HG02623 (cell line): ENCODE measurements around the gene DPP10.

Experiments
- ATAC-seq: cut with Tn5 transposase; IDR thresholded peaks from one replicate; pipeline ENCODE4 v1.9.1; 2021; ENCODE audit warnings: moderate library complexity; ENCODE audit not compliant: unreplicated experiment

The DPP10 gene

DNA sequence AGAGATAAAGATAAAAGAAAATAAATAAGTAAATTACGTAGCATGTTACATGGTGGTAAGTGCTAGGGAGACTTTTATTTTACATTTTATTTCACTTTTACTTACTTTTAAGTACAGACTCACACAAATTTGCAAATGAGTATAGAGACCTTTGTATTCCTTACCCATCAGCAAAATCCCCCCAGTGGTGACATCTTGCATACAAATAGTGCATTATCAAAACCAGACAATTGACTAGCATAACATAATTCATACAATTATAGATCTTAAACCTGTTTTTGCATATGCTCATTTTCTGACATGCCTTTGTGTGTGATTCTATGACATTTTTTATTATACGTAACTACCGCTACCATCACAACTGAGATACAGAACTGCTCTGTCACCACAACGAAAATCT is 1099.4 kb downstream of the DPP10 start:
- no peak for ATAC-seq

DNA sequence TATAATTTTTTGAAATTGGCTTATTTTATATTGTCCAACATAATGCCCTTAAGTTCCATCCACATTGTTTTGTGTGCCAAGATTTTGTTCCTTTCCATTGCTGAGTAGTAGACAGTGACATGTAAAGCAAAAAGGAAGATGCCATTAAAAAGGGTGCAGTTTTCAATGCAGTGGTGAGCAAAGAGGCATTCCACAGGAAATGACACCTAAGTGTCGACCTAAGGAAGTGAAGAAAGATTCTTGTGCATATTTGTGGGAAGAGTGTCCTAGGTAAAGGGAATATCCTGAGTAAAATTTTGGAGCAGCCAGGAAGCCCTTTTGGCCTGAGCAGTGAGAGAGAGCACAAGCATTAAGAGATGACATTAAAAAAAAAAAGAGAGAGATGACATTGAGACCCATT is 1099.9 kb downstream of the DPP10 start:
- no peak for ATAC-seq

DNA sequence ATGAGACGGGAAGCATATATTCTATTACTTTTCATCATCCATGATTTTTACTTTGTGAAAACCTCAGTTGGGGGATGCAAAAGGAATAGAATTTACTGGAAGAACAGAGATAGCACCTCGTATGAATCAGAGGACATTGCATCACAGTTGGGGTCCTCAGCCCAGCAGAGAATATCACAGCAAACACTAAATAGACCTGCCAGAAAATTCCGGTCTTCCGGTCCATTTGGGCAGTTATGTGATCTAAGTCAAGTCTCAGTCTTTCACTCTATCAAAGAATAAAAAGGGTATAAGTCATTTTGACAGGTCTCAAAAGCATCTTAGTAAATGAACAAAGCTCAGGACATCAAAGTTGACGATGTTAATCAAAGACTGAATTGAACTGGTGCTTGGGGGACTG is 1100.6 kb downstream of the DPP10 start:
- no peak for ATAC-seq

DNA sequence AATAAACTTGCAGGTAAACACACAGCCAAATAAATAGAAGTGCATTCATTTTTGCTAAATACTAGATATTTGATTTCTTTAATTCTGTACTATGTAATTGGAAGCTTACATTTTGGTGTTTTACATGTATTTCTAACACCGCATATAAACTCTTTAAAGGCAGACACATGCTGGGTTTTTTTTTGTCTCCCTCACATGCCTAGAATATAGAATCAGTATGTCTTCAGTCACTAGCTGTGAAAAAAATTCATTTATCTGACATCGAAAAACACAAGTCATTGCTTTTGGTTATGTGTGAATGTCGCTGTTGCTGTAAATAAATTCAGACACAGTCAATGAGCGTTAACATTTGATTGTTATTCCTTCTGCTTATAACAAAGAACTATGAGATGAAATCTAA is 1101.0 kb downstream of the DPP10 start:
- ATAC-seq, result no peak

DNA sequence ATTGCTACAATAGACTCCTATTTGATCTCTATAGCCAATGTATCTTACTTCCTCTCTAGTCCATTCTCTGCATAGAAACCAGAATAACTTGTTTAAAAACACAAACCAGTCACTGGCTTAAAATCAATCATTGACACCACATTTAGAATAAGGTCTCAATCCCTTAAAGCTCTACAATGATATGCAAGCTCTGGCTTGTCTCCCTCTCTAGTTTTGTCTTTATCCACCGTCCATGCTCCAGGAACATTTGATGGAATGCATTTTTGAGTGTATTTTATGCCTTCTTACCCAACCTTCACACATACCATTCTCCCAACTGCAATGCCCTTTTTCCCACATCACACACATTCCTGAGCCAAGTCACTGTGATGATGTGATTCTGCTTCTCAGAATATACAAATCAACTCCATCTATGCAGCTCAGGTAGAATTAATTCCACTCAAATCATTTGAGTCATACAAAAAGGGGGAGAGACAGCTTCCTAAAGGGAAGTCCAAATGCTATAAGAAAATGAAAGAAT is 1107.2 kb downstream of the DPP10 start:
- ATAC-seq, result no peak

DNA sequence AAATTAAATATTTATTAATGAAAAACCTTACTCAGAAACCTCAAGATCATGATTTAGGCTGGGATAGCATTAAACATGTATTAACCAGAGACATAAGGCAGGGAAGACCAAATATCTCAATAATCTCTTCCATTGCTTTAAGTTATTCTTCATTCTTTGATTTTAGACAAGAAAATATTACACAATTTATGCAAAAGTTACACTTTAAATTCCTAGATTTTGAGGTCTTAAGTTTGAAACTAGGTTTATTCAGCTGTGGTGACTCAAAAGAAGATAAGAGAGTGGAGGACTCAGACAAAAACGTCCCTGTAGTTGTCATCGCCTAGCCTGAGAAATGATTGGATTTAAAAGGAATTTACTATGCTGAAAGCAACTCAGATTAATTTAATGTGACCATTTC is 1110.3 kb downstream of the DPP10 start:
- no peak for ATAC-seq

DNA sequence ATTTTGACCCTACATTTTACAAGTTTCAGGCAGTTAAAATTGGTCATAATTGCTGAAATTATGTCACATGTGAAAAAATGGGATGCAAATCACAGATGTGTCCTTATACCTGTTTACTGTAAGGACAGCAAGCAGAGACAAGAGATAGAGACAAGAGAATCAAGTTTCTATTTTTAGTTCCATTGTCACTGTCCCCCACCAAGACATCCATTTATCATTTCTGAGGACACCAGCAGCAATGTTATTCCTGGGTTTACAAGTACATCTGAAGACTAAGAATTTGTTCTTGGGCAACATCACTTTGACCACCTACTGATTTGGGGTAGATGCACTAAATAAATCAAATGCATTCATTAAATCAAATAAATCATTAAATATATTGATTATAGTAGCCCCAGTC is 1111.7 kb downstream of the DPP10 start:
- no peak for ATAC-seq

DNA sequence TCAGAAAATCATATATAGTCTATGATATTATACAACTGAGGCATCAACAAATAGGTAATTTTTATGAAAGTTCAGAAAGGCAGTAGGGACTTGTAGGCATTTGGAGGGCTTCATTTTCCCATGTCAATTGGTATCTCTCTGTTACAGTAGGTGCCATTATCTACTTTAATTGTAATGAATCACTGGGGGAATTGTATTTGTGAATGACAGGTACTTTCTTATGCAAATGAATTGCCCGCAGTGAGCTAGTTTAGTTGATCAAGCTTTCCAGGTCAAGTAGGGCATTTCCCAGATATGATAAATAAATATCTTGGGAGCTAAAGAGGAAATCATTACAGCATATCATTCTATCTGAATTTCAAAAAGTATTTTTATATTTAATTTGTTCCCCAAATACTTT is 1116.3 kb downstream of the DPP10 start:
- no peak for ATAC-seq

DNA sequence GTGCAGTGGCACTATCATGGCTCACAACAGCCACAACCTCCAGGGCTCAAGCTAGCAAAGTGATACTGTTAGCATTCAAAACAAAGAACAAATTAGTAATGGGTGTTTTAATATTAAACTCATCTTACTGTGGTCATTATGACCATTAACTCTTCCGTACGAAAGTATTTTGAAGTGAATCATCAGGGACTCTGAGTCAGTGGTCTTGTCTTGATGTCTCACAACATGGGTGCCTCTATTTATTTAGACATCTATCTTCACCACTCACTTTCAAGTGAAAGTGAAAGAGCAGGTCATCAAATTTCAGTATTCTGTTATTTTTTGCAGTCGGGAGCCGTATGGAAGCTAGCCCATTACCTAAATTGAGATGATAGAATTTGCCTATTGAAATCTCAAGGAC is 1118.2 kb downstream of the DPP10 start:
- ATAC-seq, result no peak

DNA sequence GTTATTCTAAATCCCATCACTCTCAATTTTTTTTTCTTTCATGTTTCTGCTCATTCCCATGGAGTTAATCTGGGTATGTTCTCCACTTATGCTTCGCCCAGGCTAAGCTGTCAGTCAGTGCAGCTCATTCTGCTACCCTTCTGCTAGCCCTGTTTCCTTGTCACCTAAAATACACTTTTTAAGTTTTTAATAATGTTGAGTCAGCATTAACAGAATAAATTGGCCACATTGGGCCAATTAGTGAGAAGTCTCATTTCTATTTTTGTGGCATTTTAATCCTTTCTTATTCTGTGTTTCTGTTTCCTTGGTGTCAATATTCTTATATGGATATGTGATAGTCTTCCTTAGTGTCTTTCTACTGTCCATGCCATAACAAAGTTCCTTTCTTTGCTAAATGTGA is 1126.2 kb downstream of the DPP10 start:
- no peak for ATAC-seq

DNA sequence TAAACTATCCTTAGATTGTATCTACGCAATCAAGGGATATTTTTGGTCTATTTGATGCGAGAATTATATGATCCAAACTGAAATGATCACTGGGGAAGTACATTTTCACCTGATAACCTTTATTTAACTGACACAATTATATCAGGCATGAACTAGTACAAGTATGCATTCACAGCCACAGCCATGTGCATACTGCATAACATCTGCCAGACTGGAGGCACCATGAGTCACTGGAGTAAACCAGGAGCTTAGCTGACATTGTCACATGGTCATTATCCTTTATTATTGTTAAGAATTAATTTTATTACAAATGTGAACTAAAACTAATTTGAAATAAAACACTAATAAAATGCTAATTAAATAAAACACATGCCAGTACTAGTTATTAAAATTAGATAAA is 1127.1 kb downstream of the DPP10 start:
- ATAC-seq, result no peak

DNA sequence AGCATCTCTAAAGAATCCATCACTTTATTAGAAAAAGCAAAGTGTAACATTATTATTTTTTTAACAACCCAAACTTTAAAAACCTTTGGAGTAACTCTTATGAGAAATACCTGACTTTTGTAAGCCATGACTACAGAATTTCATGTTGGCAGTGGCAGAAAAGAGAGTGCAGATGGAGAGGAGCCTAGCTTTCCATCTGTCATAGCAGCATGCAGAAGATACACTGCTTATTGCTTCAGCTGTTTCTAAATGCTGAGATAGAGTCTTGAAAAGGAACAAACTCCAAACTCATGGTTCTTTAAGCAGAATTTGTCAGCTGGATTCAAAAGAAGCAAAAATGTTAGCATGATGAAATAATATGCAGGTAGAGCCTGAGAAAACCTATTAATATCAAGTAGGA is 1130.3 kb downstream of the DPP10 start:
- ATAC-seq, result no peak

DNA sequence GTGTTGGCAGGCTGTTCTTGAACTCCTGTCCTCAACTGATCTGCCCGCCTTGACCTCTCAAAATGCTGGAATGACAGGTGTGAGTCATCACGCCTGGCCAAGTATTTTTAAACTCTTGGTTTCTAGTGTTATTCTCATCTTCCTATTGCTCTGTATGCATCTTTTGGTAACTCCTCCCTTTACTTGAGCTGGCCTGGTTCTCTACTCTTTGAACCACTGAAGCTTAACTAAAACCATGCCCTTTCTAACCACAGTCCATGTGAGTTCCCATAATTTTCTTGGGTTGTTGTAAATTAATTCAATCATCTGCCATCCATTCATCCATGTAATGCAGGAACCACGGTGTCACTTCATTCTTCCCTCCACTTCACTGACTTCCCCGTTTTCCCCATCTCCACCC is 1131.3 kb downstream of the DPP10 start:
- no peak for ATAC-seq

DNA sequence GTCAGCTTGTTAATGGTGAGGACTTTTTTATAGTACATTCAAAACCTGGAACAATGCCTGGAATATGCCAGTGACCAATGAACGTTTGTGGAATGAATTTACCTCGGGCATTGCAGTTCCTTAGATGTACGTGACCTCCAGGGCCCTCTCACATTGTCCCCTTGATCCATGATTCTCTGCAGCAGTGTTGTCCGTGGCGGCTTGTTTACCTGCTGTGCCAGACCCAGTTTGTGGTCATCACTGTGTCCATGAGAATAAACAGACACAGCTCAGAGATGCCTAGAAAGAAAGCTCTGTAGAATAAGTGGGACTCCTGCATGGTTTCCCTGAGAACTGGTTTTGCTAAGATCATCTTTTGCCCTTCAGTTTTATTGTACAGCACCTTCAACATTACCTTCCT is 1132.2 kb downstream of the DPP10 start:
- ATAC-seq, result no peak

DNA sequence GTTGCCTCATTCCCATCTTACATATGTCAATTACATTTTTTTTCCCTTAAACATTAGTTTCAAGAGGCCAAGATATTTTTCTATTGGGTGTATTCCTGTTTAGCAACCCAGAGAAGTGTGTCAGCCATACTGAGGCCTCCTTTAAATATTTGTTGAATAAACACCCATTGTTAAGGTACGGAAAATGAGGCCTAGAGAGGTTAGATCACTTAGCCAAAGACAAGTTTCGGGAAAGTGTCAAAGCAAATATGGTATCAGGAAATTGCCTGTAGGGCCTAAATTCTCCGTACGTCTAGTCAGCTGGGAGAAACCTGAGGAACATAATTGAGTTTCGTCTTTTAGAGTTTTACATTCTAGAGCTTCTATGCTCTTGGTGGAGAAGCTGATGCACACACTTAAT is 1138.3 kb downstream of the DPP10 start:
- ATAC-seq, result no peak

DNA sequence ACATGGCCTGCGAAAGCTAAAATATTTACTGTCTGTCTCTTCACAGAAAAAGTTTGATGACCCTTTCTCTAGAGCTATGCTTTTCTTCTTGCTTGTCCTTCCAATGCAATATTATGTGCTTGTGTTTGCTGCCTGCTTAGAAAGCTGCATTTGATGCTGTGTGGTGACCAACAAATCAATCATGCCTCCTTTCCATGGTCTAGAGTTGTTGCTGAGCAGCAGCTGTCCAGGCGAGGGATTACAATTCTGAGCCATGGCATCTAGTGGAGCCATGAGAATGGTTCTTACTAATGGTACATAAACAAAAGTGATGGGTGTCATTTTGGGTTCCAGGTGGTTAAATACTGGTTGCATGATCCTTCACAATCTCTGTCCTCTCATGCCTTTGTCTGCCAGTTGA is 1142.1 kb downstream of the DPP10 start:
- no peak for ATAC-seq

DNA sequence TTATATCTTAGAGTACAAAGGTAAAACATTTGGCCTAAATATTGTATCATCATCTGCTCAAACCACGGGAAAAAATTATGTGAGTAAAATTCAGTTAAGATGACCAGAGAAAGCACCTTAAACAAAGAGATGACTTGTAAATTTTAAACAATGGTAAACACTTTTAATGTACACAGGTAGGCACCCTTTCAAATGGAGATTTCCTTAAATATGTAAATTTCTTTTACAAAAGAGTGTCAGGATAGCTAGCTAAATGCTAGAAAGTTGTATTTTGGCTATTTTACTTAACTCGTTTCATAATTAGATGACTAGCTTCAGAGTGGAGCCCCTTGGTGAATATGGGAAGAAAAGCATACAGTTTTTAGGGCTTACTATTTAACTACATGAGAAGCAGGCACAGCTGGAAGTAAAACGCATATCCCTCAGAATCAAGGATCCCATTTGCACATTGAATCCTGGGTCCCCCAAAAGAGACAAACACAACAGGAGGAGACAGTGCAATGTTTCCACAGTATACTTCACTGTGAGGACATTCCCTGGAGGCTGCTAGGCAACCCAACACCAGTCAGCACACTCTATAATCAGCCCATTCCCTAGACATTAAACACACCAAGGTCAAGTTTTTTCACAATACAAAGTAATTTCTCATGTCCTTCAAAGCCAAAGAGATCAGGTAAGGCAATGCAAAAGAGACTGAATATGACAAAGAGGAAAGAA is 1154.4 kb downstream of the DPP10 start:
- ATAC-seq, result no peak

DNA sequence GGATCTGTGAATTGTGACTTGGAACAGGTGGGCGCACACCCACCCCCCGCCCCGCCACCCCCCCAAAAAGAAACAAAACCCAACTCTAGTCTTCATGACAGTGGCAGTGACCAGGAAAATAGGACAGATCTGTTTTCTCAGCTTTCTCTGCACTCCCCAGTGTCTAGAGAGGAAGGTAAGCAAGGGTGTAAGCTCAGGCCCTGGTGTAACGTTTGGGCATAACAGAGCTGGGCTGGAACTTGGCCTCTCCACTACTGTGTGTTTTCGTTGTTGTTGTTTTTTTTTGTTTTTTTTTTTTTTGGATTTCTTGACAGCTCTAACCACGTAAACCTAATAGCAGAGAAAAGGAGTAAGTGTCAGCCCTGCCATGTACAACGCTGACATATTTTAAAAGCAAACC is 1160.8 kb downstream of the DPP10 start:
- no peak for ATAC-seq

DNA sequence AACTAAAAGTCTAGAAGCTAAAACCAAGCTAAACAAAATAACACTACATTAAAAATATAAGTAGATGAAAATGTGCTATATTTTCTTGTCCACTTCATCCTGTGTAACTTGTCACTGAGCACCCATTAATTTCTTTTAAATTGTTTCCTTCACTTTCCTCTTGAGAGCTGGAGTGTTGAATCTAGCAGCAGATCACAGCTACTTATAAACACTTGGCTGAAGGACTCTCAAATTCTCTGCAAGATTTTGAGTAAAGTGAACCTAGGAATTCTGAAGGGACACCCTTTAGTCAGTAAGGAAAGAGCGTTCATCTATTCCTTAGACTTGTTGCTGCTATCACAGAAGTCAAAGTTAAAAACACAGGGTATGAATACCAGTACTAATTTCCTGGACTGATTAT is 1163.9 kb downstream of the DPP10 start:
- ATAC-seq, result no peak

DNA sequence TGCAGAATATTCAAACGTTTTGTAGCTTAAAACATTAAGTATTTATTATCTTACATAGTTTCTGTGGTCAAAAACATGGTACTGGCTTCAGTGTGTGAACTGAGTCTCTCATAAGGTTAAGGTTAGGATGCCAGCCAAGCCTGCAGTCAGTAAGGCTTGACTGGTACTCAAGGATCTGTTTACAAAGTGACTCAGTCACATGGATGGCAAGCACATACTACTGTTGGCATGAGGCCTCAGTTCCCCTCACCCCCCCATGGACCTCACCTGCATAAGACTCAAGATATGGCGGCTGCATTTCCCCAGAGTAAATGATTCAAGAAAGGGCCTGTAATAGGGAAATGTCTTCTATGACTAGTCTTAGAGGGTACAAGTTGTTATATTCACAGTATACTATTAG is 1167.5 kb downstream of the DPP10 start:
- ATAC-seq, result no peak

DNA sequence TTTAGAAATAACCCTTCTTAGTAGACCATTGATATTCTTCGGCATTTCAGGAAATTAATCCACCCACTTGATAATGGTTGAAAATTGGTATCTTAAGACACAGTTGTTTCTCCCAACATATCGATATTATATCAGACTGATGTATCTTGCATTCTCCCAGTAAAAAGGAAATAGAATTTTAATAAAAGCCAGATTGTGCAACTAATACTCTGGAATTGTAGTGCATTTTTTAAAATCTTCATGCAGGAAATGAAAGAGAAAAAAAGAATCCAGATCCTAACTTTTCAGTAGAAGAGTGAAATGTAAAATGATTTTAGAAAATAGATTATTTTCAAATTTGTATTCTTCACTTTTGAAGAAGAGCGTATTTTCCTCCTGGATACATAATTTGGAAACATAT is 1168.4 kb downstream of the DPP10 start:
- ATAC-seq, result no peak

DNA sequence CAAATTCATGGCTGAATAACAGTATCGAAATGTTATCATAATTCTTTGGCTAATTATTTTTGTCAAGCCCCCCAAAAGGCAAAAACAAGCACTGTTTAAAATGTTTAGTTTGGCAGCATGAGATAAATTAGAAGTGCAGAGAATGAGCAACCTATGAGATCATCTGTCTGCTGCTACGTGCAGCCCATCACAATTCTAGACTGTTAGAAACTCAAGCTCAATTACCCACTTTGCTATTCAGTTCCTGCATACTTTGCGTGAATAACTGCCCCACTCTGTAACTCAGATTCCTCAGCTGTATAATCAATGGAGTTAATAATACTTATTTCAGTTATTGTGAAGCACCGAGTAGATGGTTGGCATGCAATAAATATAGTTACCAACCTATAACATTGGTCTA is 1181.9 kb downstream of the DPP10 start:
- no peak for ATAC-seq

DNA sequence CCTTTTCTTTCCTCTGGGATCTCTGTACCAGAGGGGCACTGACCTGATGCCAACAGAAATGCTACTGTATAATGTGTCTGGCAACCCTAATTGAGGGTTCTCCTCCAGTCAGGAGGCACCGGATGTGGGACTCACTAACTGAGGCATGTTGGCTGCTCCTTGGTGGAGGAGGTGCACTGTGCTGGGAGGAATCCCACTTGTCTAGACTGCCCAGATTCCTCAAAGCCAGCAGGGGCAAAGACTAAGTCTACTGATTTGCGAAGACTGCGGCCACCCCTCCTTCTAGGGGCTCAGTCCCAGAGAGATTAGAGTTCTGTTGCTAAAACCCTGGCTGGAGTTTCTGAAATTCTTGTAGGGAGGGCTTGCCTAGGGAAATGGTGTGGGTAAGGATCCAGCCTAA is 1192.1 kb downstream of the DPP10 start:
- ATAC-seq, result no peak
